Astrocyte (in vitro differentiated cells and primary cell): ENCODE measurements around the gene GRID2. TPM values are rescaled to one million over a fixed set of nuclear protein-coding genes. Genes with fewer than 3 reads are reported as not detected.

Experiments
- DNase-seq: peaks from one replicate; pipeline ENCODE4 v3.0.0-alpha.2; 2010; ENCODE audit warnings: low read depth
- FAIRE-seq: peaks from 2 replicates; lab custom pipeline; 2011; peaks lifted over from hg19 to GRCh38; lab: Jason Lieb, UNC
- H2AFZ ChIP-seq: 2 replicates; pipeline ENCODE4 v1.6.0; 2012; ENCODE audit warnings: low read depth, low read length, inconsistent platforms
- H3K27ac ChIP-seq: 2 replicates; pipeline ENCODE4 v1.5.1; 2011; ENCODE audit warnings: low read depth, low read length, inconsistent platforms
- H3K27me3 ChIP-seq: 2 replicates; pipeline ENCODE4 v1.6.0; 2011; ENCODE audit warnings: low read length, inconsistent platforms; ENCODE audit not compliant: insufficient read depth
- H3K36me3 ChIP-seq: 2 replicates; pipeline ENCODE4 v1.5.1; 2011; ENCODE audit warnings: low read length, inconsistent platforms; ENCODE audit not compliant: insufficient read depth
- H3K4me1 ChIP-seq: 2 replicates; pipeline ENCODE4 v1.5.1; 2011; ENCODE audit warnings: low read length, inconsistent platforms; ENCODE audit not compliant: insufficient read depth
- H3K4me2 ChIP-seq: 2 replicates; pipeline ENCODE4 v1.6.0; 2012; ENCODE audit warnings: low read length, inconsistent platforms
- H3K4me3 ChIP-seq: 2 replicates; pipeline ENCODE4 v1.5.1; 2011; ENCODE audit warnings: low read depth, mild to moderate bottlenecking, low read length, inconsistent platforms; ENCODE audit not compliant: insufficient read depth
- H3K79me2 ChIP-seq: 2 replicates; pipeline ENCODE4 v1.6.0; 2012; ENCODE audit warnings: mild to moderate bottlenecking, low read length, inconsistent platforms; ENCODE audit not compliant: insufficient read depth
- H3K9ac ChIP-seq: 2 replicates; pipeline ENCODE4 v1.6.0; 2012; ENCODE audit warnings: mild to moderate bottlenecking, low read length, inconsistent platforms
- H3K9me3 ChIP-seq: 2 replicates; pipeline ENCODE4 v1.5.1; 2012; ENCODE audit warnings: low read depth, mild to moderate bottlenecking, low read length, inconsistent platforms; ENCODE audit not compliant: insufficient read depth
- H4K20me1 ChIP-seq: 2 replicates; pipeline ENCODE4 v1.6.0; 2012; ENCODE audit warnings: low read length, inconsistent platforms; ENCODE audit not compliant: insufficient read depth
- H3K27ac Mint-ChIP-seq: one replicate; pipeline ENCODE4 v1.8.0; 2021; ENCODE audit warnings: mild to moderate bottlenecking, mixed read lengths; ENCODE audit not compliant: unreplicated experiment
- H3K27me3 Mint-ChIP-seq: one replicate; pipeline ENCODE4 v1.8.0; 2021; ENCODE audit warnings: low read depth, mixed read lengths; ENCODE audit not compliant: unreplicated experiment
- H3K36me3 Mint-ChIP-seq: one replicate; pipeline ENCODE4 v1.8.0; 2021; ENCODE audit warnings: low read depth, mixed read lengths; ENCODE audit not compliant: unreplicated experiment
- H3K4me1 Mint-ChIP-seq: one replicate; pipeline ENCODE4 v1.8.0; 2021; ENCODE audit warnings: low read depth, mixed read lengths; ENCODE audit not compliant: unreplicated experiment
- H3K4me3 Mint-ChIP-seq: one replicate; pipeline ENCODE4 v1.8.0; 2021; ENCODE audit warnings: mild to moderate bottlenecking, moderate library complexity, mixed read lengths; ENCODE audit not compliant: unreplicated experiment
- H3K9me3 Mint-ChIP-seq: one replicate; pipeline ENCODE4 v1.8.0; 2021; ENCODE audit warnings: mild to moderate bottlenecking, mixed read lengths; ENCODE audit not compliant: unreplicated experiment
- CTCF ChIP-seq: IDR thresholded peaks from 2 replicates; pipeline ENCODE4 v1.5.1; 2011; ENCODE audit warnings: low read depth, mild to moderate bottlenecking, inconsistent platforms, low read length, moderate library complexity; ENCODE audit not compliant: insufficient read depth
- EZH2 ChIP-seq: IDR thresholded peaks from 2 replicates; pipeline ENCODE4 v1.6.1; 2012; ENCODE audit warnings: mild to moderate bottlenecking, low read length, inconsistent platforms; ENCODE audit not compliant: insufficient read depth
- total RNA-seq: library from RNA; stranded (reverse); gene quantifications from 2 replicates; pipeline ENCODE4 v1.2.1, GENCODE V29; 2021

GRID2 gene
- total RNA-seq, 1 donor from 2014 or later = 0.14 TPM

- no peak for DNase-seq
- no peaks in the 10 kb centered on the region for H3K27me3 ChIP-seq
Measured at GRCh38 chr4:92968996-92969395, 665.2 kb downstream of the GRID2 start.

GRCh38 chr4:92969650-92970379 lies 666.0 kb downstream of the GRID2 start:
- no peak overlapping the region for H3K4me2 ChIP-seq
- H3K79me2 ChIP-seq = no peaks in the 10 kb centered on the region
- no peaks in the 10 kb centered on the region for H3K36me3 Mint-ChIP-seq
- H3K27me3 ChIP-seq = no peaks in the 10 kb centered on the region
- peak overlapping the region; percentile 31 for H3K27ac ChIP-seq
- H3K9me3 ChIP-seq = no peaks in the 10 kb centered on the region
- no peaks in the 10 kb centered on the region for H3K9me3 Mint-ChIP-seq
- H4K20me1 ChIP-seq = no peaks in the 10 kb centered on the region
- H3K27ac Mint-ChIP-seq = peak overlapping the region; percentile 90
- DNase-seq (peak; percentile 97), FAIRE-seq (peak; percentile 83)
- no peak overlapping the region for H3K9ac ChIP-seq
- TF ChIP-seq CTCF (no peak), EZH2 (no peak)
- H3K27me3 Mint-ChIP-seq = no peaks in the 10 kb centered on the region
- no peak overlapping the region for H2AFZ ChIP-seq
- H3K4me1 Mint-ChIP-seq = peaks cover 28% of the 10 kb centered on the region
- no peaks in the 10 kb centered on the region for H3K36me3 ChIP-seq
- no peak overlapping the region for H3K4me3 Mint-ChIP-seq
- peaks cover 17% of the 10 kb centered on the region for H3K4me1 ChIP-seq
- no peak overlapping the region for H3K4me3 ChIP-seq

More at GRCh38 chr4:92968996-92969395, 665.2 kb downstream of the GRID2 start:
- Histone ChIP-seq H3K36me3 (no peaks in the 10 kb centered on the region), H4K20me1 (no peaks in the 10 kb centered on the region), H3K27ac (no peak overlapping the region), H3K4me3 (no peak overlapping the region), H3K9me3 (no peaks in the 10 kb centered on the region), H3K79me2 (no peaks in the 10 kb centered on the region), H3K4me2 (no peak overlapping the region), H2AFZ (no peak overlapping the region), H3K9ac (no peak overlapping the region), H3K4me1 (peaks cover 17% of the 10 kb centered on the region)
- Mint-ChIP-seq H3K4me1 (peaks cover 28% of the 10 kb centered on the region), H3K4me3 (no peak overlapping the region), H3K36me3 (no peaks in the 10 kb centered on the region), H3K27ac (peak overlapping the region; percentile 93), H3K27me3 (no peaks in the 10 kb centered on the region), H3K9me3 (no peaks in the 10 kb centered on the region)
- TF ChIP-seq CTCF (no peak), EZH2 (no peak)
- FAIRE-seq = no peak

GRCh38 chr4:92970996-92971395 lies 667.2 kb downstream of the GRID2 start:
- no peak overlapping the region for H3K27ac Mint-ChIP-seq
- H3K9me3 ChIP-seq = no peaks in the 10 kb centered on the region
- DNase-seq = no peak
- FAIRE-seq = no peak
- H3K27me3 Mint-ChIP-seq = no peaks in the 10 kb centered on the region
- no peaks in the 10 kb centered on the region for H3K79me2 ChIP-seq
- TF ChIP-seq CTCF = no peak
- no peak for TF ChIP-seq EZH2
- peaks cover 17% of the 10 kb centered on the region for H3K4me1 ChIP-seq
- no peaks in the 10 kb centered on the region for H3K9me3 Mint-ChIP-seq
- H3K27ac ChIP-seq = no peak overlapping the region
- H4K20me1 ChIP-seq = no peaks in the 10 kb centered on the region
- no peak overlapping the region for H3K4me2 ChIP-seq
- no peak overlapping the region for H3K4me3 ChIP-seq
- no peaks in the 10 kb centered on the region for H3K36me3 Mint-ChIP-seq
- no peak overlapping the region for H3K4me3 Mint-ChIP-seq
- no peaks in the 10 kb centered on the region for H3K36me3 ChIP-seq
- H3K4me1 Mint-ChIP-seq = peaks cover 28% of the 10 kb centered on the region
- no peak overlapping the region for H3K9ac ChIP-seq
- H2AFZ ChIP-seq = no peak overlapping the region
- no peaks in the 10 kb centered on the region for H3K27me3 ChIP-seq
